OCI-LY3 (cell line): ENCODE data around the gene LUZP2.

Experiments used
- H2AFZ ChIP-seq: fragments of 200-600, 300-600 bp; shearing (Covaris generic); 2 replicates; pipeline ENCODE4 v1.6.0; 2014; ENCODE audit warnings: antibody characterized with exemption, low read depth, low read length
- H3K27ac ChIP-seq: fragments of 200-600, 300-600 bp; sonication (generic); 2 replicates; pipeline ENCODE4 v1.5.1; 2014; ENCODE audit warnings: mild to moderate bottlenecking, low read length, moderate library complexity, mixed read lengths
- H3K27me3 ChIP-seq: fragments of 200-600, 300-600 bp; sonication (generic); 2 replicates; pipeline ENCODE4 v1.6.1; 2014; ENCODE audit warnings: low read depth, low read length, mixed read lengths
- H3K36me3 ChIP-seq: fragments of 200-600, 300-600 bp; sonication (generic); replicated peaks from 2 replicates; pipeline ENCODE3; 2014; ENCODE audit warnings: low read depth, low read length, mixed read lengths
- H3K4me1 ChIP-seq: fragments of 300-600, 200-600 bp; sonication (generic); 2 replicates; pipeline ENCODE4 v1.6.1; 2014; ENCODE audit warnings: low read length, mixed read lengths
- H3K4me2 ChIP-seq: fragments of 200-600, 300-600 bp; sonication (generic); 2 replicates; pipeline ENCODE4 v1.6.1; 2014; ENCODE audit warnings: low read length, mixed read lengths
- H3K4me3 ChIP-seq: fragments of 300-600, 200-600 bp; sonication (generic); 2 replicates; pipeline ENCODE4 v1.5.1; 2014; ENCODE audit warnings: antibody characterized with exemption, mild to moderate bottlenecking, low read length, moderate library complexity
- H3K79me2 ChIP-seq: fragments of 300-600, 200-600 bp; shearing (Covaris generic); 2 replicates; pipeline ENCODE4 v1.6.1; 2014; ENCODE audit warnings: mild to moderate bottlenecking, low read length, mixed read lengths
- H3K9ac ChIP-seq: fragments of 300-600, 200-600 bp; shearing (Covaris generic); 2 replicates; pipeline ENCODE4 v1.6.0; 2014; ENCODE audit warnings: mild to moderate bottlenecking, low read length, moderate library complexity
- H3K9me3 ChIP-seq: fragments of 200-600, 300-600 bp; shearing (Covaris generic); 2 replicates; pipeline ENCODE4 v1.6.1; 2014; ENCODE audit warnings: low read length, mixed read lengths; ENCODE audit not compliant: insufficient read depth
- H4K20me1 ChIP-seq: fragments of 200-600, 300-600 bp; sonication (generic); 2 replicates; pipeline ENCODE4 v1.6.1; 2016; ENCODE audit warnings: low read length, mixed read lengths; ENCODE audit not compliant: insufficient read depth
- EZH2phosphoT487 ChIP-seq: fragments of 200-600 bp; shearing (Covaris generic); IDR thresholded peaks from 2 replicates; pipeline ENCODE4 v1.6.1; 2018; ENCODE audit warnings: antibody characterized with exemption, mixed run types, low read depth
- TF ChIP-seq, protein P1 (sequence below): fragments of 200-600, 300-600 bp; sonication (generic); IDR thresholded peaks from 2 replicates; pipeline ENCODE4 v1.5.1; 2014; ENCODE audit warnings: antibody characterized with exemption, low read length, low read depth

The LUZP2 gene

DNA sequence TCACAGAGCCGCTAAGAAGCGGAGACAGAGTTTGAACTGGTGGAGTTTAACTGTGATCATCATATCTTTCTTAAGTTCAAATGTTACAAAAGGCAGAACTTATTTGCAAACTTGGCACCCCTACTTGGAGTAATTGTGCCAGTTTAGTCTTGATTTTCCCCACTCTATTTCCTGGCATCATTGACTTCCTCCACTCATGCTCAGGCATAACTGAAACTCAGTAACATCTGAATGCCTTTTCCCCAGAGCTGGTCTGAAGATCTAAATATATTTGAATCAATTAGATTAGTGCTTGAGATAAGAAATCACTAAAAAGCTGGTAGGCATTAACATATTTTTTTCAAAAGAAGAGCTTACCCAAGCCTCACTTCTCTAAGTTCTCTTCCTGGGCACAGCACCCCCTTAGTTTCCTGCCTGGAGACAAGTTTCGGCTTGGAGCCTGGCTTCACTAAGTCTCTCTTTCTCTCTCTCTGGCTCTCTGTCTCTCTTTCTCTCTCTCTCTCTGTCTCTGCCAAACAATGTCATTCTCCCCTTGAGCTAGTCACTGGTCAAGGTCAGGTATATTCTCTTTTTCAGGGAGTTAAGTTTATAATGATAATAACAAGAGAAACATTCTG, 190.8 kb downstream of the LUZP2 start:
- Histone ChIP-seq H3K4me1 (peaks cover 17% of the 10 kb centered on the region), H3K9ac (no peak overlapping the region), H3K4me3 (no peak overlapping the region), H2AFZ (no peak overlapping the region), H3K79me2 (no peaks in the 10 kb centered on the region), H3K27me3 (no peaks in the 10 kb centered on the region), H3K9me3 (no peaks in the 10 kb centered on the region), H3K36me3 (no peaks in the 10 kb centered on the region), H3K4me2 (no peak overlapping the region), H3K27ac (no peak overlapping the region), H4K20me1 (no peaks in the 10 kb centered on the region)
- no peak for TF ChIP-seq EZH2phosphoT487
- TF ChIP-seq, protein P1, sequence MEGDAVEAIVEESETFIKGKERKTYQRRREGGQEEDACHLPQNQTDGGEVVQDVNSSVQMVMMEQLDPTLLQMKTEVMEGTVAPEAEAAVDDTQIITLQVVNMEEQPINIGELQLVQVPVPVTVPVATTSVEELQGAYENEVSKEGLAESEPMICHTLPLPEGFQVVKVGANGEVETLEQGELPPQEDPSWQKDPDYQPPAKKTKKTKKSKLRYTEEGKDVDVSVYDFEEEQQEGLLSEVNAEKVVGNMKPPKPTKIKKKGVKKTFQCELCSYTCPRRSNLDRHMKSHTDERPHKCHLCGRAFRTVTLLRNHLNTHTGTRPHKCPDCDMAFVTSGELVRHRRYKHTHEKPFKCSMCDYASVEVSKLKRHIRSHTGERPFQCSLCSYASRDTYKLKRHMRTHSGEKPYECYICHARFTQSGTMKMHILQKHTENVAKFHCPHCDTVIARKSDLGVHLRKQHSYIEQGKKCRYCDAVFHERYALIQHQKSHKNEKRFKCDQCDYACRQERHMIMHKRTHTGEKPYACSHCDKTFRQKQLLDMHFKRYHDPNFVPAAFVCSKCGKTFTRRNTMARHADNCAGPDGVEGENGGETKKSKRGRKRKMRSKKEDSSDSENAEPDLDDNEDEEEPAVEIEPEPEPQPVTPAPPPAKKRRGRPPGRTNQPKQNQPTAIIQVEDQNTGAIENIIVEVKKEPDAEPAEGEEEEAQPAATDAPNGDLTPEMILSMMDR = no peak

DNA sequence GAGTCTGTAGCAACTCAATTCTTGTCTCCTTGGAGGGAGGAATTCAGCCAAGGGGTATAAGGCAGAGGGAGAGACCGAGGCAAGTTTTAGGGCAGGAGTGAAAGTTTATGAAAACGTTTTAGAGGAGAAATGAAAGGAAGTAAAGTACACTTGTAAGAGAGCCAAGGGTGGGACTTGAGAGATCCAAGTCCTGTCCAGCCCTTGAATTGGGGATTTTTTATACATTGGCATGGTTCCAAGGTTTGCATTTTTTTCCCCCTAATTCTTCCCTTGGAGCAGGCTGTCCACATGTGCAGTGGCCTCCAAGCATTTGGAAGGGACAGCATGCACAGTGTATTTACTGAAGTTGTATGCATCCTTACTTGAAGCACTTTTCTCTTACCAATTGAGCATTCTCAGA, 192.1 kb downstream of the LUZP2 start:
- H2AFZ ChIP-seq = no peak overlapping the region
- no peaks in the 10 kb centered on the region for H3K36me3 ChIP-seq
- no peak overlapping the region for H3K9ac ChIP-seq
- H4K20me1 ChIP-seq = no peaks in the 10 kb centered on the region
- H3K27me3 ChIP-seq = no peaks in the 10 kb centered on the region
- no peak overlapping the region for H3K4me3 ChIP-seq
- H3K27ac ChIP-seq = no peak overlapping the region
- no peak overlapping the region for H3K4me2 ChIP-seq
- H3K9me3 ChIP-seq = no peaks in the 10 kb centered on the region
- peaks cover 3% of the 10 kb centered on the region for H3K4me1 ChIP-seq
- H3K79me2 ChIP-seq = no peaks in the 10 kb centered on the region
- TF ChIP-seq, protein P1 = no peak
- no peak for TF ChIP-seq EZH2phosphoT487

DNA sequence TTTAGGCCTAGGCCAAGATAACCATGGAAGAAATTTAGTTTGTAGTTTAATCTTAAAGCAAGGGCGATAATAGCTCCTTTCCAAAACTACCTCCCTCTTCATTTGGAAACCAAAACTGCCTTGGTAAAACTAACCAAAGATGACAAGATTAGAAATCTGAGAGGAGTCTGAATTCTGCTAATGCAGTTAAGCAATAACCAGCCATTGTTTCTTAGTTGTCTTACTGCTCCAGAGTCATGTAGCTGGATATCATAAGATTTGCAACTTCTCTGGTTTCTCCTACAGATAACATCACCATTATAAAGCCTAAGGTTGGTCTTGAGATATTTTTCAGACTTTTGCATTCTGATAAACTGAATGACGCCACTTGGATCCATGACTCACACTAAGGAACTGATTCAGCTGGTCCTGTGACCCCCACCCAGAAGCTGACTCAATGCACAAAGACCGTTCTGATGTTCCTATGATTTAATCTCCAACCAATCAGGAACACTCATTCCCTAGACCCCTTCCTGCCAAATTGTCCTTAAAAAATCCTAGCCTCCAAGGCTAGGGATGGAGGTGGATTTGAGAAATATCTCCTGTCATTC, 200.8 kb downstream of the LUZP2 start:
- no peaks in the 10 kb centered on the region for H3K27me3 ChIP-seq
- TF ChIP-seq EZH2phosphoT487 = no peak
- TF ChIP-seq, protein P1 = no peak
- peaks cover 3% of the 10 kb centered on the region; the same call in 1 of the 2 replicates for H3K9me3 ChIP-seq
- H3K79me2 ChIP-seq = no peaks in the 10 kb centered on the region
- H3K9ac ChIP-seq = no peak overlapping the region
- no peak overlapping the region for H3K4me3 ChIP-seq
- H4K20me1 ChIP-seq = no peaks in the 10 kb centered on the region
- no peak overlapping the region for H2AFZ ChIP-seq
- peaks cover 5% of the 10 kb centered on the region; the same call in 1 of the 2 replicates for H3K4me1 ChIP-seq
- no peak overlapping the region for H3K4me2 ChIP-seq
- no peak overlapping the region for H3K27ac ChIP-seq
- H3K36me3 ChIP-seq = no peaks in the 10 kb centered on the region

DNA sequence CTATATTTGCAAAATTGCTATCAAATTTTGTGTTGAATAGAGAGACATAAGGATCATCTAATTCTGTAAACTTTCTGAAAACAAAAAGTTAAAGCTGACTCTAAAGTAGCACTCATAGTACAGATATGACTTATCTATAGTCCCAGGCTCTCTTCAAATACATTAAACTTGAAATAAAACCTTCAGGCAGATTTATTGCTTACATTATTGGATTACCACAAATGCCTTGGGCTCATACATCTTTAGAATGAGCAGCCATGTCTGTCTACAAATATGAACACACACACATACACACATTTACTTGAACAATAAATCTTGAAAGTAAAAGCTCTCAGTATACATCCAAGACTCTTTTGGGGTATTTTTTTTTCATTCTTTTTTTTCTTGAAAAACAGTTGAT, 207.9 kb downstream of the LUZP2 start:
- Histone ChIP-seq H3K9me3 (no peaks in the 10 kb centered on the region), H3K4me1 (peaks cover 6% of the 10 kb centered on the region; the same call in 1 of the 2 replicates), H3K4me3 (no peak overlapping the region), H3K9ac (no peak overlapping the region), H3K27me3 (no peaks in the 10 kb centered on the region), H3K4me2 (no peak overlapping the region), H4K20me1 (no peaks in the 10 kb centered on the region), H3K79me2 (no peaks in the 10 kb centered on the region), H3K27ac (no peak overlapping the region), H3K36me3 (no peaks in the 10 kb centered on the region), H2AFZ (no peak overlapping the region)
- no peak for TF ChIP-seq EZH2phosphoT487
- TF ChIP-seq, protein P1 = no peak
